ENCODE results near the gene DNAJB4. TPM values are rescaled to one million over a fixed set of nuclear protein-coding genes. Genes with fewer than 3 reads are reported as not detected.

Gene DNAJB4
- polyA plus RNA-seq, 4 donors: 3.8 to 25.6 (median 8.5) TPM

DNA sequence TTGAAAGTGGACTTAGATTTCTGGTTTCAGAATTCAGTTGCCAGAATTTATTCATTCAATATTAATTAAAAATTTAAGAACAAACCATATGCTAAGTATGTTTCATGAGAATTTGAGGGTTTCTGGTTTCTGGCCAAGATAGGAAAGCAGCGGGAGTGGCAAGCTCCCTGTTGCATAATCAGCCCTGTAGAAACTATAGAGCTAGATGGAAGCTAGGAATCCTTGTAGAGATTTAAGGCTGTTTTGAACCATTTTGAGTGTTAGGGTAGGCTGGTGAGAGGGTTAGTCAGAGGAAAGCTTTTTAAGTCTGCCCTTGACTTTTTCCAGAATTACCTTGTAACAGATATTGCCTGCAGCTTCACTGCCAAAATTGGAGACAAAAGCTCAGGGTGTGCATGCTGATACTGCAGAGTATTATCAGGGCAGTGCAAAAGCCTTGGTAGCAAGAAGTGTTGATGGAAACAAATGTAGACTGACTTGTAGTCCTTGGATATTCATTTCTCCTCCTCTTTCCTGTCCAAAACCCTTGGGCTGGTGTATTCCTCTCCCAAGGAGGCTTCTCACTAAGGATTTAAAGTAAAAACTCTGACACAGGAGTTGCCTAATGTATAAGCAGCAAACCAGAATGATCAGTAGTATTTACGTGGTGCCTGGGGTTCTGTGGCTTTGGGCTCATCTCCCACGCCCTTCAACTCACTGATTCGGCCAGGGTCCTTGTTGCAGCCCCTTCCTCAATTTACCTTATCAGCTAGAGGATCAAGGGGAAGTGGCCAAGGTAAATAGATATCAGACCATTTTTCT is 28.5 kb downstream of the DNAJB4 start:
- no peak overlapping the region for H3K4me3 ChIP-seq (ENCODE audit: low read depth in 1 of 3, low read length in 3 of 3)
- H3K9me3 ChIP-seq (ENCODE audit: control insufficient read depth in 2 of 2, insufficient read depth in 1 of 2, low read depth in 1 of 2, low read length in 1 of 2): peaks cover 0 to 2% of the 10 kb centered on the region in 2 donors
- H3K4me1 ChIP-seq (ENCODE audit: control insufficient read depth in 3 of 3, insufficient read depth in 2 of 3, low read depth in 1 of 3, low read length in 2 of 3): peaks cover 0 to 2% (median 0%) of the 10 kb centered on the region in 3 donors
- 74 to 84% (median 74%) methylated on average over 4 of the region's 4 CpGs for WGBS, 3 donors
- FAIRE-seq (no peak), DNase-seq (no peak)
- no peaks in the 10 kb centered on the region for H3K36me3 ChIP-seq (ENCODE audit: control insufficient read depth in 3 of 3, insufficient read depth in 2 of 3, low read depth in 1 of 3, low read length in 3 of 3)
- no peaks in the 10 kb centered on the region for H3K27me3 ChIP-seq (ENCODE audit: control insufficient read depth in 3 of 3, insufficient read depth in 3 of 3, low read length in 3 of 3)
- H3K27ac ChIP-seq (ENCODE audit: low read depth in 1 of 3, low read length in 2 of 3): no peak overlapping the region

DNA sequence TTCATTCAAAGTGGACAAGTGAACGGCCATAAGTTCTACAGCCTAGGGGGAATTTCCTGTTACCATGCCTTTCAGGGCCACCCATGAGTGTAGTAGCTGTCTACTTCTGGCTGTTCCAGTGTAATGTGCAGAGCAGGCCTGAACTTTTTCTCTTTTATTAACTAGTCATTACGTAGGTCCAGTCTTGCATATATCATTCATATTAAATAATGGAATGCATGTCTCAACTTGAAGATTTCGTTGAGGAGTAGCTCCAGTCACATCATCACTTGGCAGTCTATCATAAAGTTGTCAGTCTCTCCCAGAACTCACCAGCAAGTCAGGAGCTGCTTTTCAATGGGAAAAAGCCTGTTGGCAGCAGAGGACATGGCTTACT is 29.0 kb downstream of the DNAJB4 start:
- 85 to 97% (median 92%) methylated on average over 3 of the region's 3 CpGs for WGBS, 3 donors
- H3K4me3 ChIP-seq (ENCODE audit: low read depth in 1 of 3, low read length in 3 of 3): no peak overlapping the region
- no peak overlapping the region for H3K27ac ChIP-seq (ENCODE audit: low read depth in 1 of 3, low read length in 2 of 3)
- DNase-seq: no peak
- H3K36me3 ChIP-seq (ENCODE audit: control insufficient read depth in 3 of 3, insufficient read depth in 2 of 3, low read depth in 1 of 3, low read length in 3 of 3): no peaks in the 10 kb centered on the region
- H3K4me1 ChIP-seq (ENCODE audit: control insufficient read depth in 3 of 3, insufficient read depth in 2 of 3, low read depth in 1 of 3, low read length in 2 of 3): peaks cover 0 to 2% (median 0%) of the 10 kb centered on the region in 3 donors
- H3K9me3 ChIP-seq (ENCODE audit: control insufficient read depth in 2 of 2, insufficient read depth in 1 of 2, low read depth in 1 of 2, low read length in 1 of 2): peaks cover 0 to 2% of the 10 kb centered on the region in 2 donors
- H3K27me3 ChIP-seq (ENCODE audit: control insufficient read depth in 3 of 3, insufficient read depth in 3 of 3, low read length in 3 of 3): no peaks in the 10 kb centered on the region
- no peak for FAIRE-seq

DNA sequence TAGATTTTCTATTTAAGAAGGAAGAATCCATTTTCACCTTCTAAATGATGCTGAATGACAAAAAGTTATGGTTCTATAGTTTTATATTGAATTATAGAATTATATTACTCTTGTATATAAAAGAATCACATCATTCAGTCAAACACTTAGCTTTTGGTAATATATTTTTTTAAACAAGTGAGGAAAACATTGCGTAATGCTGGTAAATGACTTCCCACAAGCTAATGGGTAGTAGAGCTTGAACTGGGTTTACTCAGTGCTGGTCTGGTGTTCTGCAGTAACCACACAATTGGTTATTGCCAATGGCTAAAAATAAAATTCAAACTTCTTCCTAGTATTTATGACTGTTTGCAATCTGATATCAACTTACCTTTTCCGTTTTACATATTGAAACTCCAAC is 30.4 kb downstream of the DNAJB4 start:
- no peak for DNase-seq
- Histone ChIP-seq H3K36me3 (ENCODE audit: control insufficient read depth in 3 of 3, insufficient read depth in 2 of 3, low read depth in 1 of 3, low read length in 3 of 3) (no peaks in the 10 kb centered on the region), H3K27ac (ENCODE audit: low read depth in 1 of 3, low read length in 2 of 3) (no peak overlapping the region), H3K9me3 (ENCODE audit: control insufficient read depth in 2 of 2, insufficient read depth in 1 of 2, low read depth in 1 of 2, low read length in 1 of 2) (peaks cover 0 to 2% of the 10 kb centered on the region in 2 donors), H3K4me1 (ENCODE audit: control insufficient read depth in 3 of 3, insufficient read depth in 2 of 3, low read depth in 1 of 3, low read length in 2 of 3) (peaks cover 0 to 2% (median 0%) of the 10 kb centered on the region in 3 donors), H3K4me3 (ENCODE audit: low read depth in 1 of 3, low read length in 3 of 3) (no peak overlapping the region), H3K27me3 (ENCODE audit: control insufficient read depth in 3 of 3, insufficient read depth in 3 of 3, low read length in 3 of 3) (peaks cover 0 to 2% (median 0%) of the 10 kb centered on the region in 3 donors)
- 63 to 85% (median 84%) methylated on average over 2 of the region's 2 CpGs for WGBS, 3 donors
- FAIRE-seq: no peak

DNA sequence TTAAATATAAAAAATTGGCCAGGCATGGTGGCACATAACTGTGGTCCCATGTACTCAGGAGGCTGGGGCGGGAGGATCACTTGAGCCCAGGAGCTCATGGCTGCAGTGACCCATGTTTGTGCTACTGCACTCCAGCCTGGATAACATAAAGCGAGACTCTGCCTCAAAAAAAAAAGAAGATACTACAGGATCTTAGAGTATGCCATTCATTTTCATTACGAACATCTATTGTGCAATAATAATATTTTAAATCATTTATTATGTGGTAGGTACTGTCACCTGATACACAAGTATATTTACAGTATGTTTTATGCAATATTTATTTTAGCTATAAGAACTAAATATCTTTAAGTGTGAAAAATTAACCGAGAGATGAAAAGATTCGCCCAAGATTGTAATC is 31.7 kb downstream of the DNAJB4 start:
- 75 to 96% (median 80%) methylated on average over 5 of the region's 5 CpGs for WGBS, 3 donors
- H3K4me3 ChIP-seq (ENCODE audit: low read depth in 1 of 3, low read length in 3 of 3): no peak overlapping the region
- FAIRE-seq (no peak), DNase-seq (no peak)
- H3K36me3 ChIP-seq (ENCODE audit: control insufficient read depth in 3 of 3, insufficient read depth in 2 of 3, low read depth in 1 of 3, low read length in 3 of 3): no peaks in the 10 kb centered on the region
- peaks cover 0 to 2% (median 0%) of the 10 kb centered on the region in 3 donors for H3K27me3 ChIP-seq (ENCODE audit: control insufficient read depth in 3 of 3, insufficient read depth in 3 of 3, low read length in 3 of 3)
- H3K27ac ChIP-seq (ENCODE audit: low read depth in 1 of 3, low read length in 2 of 3): no peak overlapping the region
- H3K9me3 ChIP-seq (ENCODE audit: control insufficient read depth in 2 of 2, insufficient read depth in 1 of 2, low read depth in 1 of 2, low read length in 1 of 2): no peaks in the 10 kb centered on the region
- H3K4me1 ChIP-seq (ENCODE audit: control insufficient read depth in 3 of 3, insufficient read depth in 2 of 3, low read depth in 1 of 3, low read length in 2 of 3): peaks cover 0 to 2% (median 0%) of the 10 kb centered on the region in 3 donors

DNA sequence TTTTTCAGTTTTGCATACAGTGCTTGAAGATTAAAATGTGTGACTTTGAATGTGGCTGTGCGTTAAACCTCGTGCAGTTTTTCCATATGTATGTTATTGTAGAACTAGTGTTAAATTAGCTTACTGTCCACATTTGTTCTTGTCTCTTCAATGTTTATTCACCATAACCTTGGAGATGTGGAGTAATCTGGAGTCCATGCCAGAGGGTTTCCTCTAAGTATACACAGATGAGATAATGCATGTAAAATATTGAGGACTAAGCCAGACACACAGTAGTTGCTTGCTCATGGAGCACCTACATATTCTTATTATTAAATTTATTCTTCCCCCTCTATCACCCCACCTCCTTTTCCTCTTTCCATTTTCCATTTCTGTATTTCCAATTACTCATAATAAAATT is 33.3 kb downstream of the DNAJB4 start:
- FAIRE-seq (no peak), DNase-seq (no peak)
- 70 to 89% (median 84%) methylated on average over 2 of the region's 2 CpGs for WGBS, 3 donors
- Histone ChIP-seq H3K27me3 (ENCODE audit: control insufficient read depth in 3 of 3, insufficient read depth in 3 of 3, low read length in 3 of 3) (peaks cover 0 to 2% (median 0%) of the 10 kb centered on the region in 3 donors), H3K4me1 (ENCODE audit: control insufficient read depth in 3 of 3, insufficient read depth in 2 of 3, low read depth in 1 of 3, low read length in 2 of 3) (peaks cover 0 to under 1% (median 0%) of the 10 kb centered on the region in 3 donors), H3K4me3 (ENCODE audit: low read depth in 1 of 3, low read length in 3 of 3) (no peak overlapping the region), H3K27ac (ENCODE audit: low read depth in 1 of 3, low read length in 2 of 3) (no peak overlapping the region), H3K9me3 (ENCODE audit: control insufficient read depth in 2 of 2, insufficient read depth in 1 of 2, low read depth in 1 of 2, low read length in 1 of 2) (no peaks in the 10 kb centered on the region), H3K36me3 (ENCODE audit: control insufficient read depth in 3 of 3, insufficient read depth in 2 of 3, low read depth in 1 of 3, low read length in 3 of 3) (no peaks in the 10 kb centered on the region)

DNA sequence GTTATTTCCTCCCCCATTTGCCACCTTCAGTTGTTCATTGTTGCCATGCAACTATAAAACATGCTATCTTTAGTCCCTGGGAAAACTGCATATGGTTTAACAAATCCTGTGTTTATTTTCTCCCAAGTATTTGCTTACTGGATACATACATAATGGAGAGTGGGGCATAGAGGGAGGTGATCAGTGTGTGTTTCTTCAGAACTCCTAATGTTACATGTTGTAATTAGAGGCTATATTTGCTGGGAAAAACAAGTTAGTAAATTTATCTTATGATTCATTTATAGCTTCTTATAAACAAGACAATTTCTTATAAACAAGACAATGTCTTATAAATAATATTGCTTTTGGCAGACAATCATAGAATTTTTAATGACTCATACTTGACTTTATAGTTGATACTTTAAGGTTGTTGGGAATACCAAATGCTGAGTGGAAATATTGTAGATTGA is 33.8 kb downstream of the DNAJB4 start:
- peak; percentile 33 for FAIRE-seq
- H3K27ac ChIP-seq (ENCODE audit: low read depth in 1 of 3, low read length in 2 of 3): no peak overlapping the region
- H3K36me3 ChIP-seq (ENCODE audit: control insufficient read depth in 3 of 3, insufficient read depth in 2 of 3, low read depth in 1 of 3, low read length in 3 of 3): no peaks in the 10 kb centered on the region
- H3K4me1 ChIP-seq (ENCODE audit: control insufficient read depth in 3 of 3, insufficient read depth in 2 of 3, low read depth in 1 of 3, low read length in 2 of 3): no peaks in the 10 kb centered on the region
- no peak overlapping the region for H3K4me3 ChIP-seq (ENCODE audit: low read depth in 1 of 3, low read length in 3 of 3)
- H3K27me3 ChIP-seq (ENCODE audit: control insufficient read depth in 3 of 3, insufficient read depth in 3 of 3, low read length in 3 of 3): peaks cover 0 to 2% (median 0%) of the 10 kb centered on the region in 3 donors
- no peak for DNase-seq
- H3K9me3 ChIP-seq (ENCODE audit: control insufficient read depth in 2 of 2, insufficient read depth in 1 of 2, low read depth in 1 of 2, low read length in 1 of 2): no peaks in the 10 kb centered on the region

DNA sequence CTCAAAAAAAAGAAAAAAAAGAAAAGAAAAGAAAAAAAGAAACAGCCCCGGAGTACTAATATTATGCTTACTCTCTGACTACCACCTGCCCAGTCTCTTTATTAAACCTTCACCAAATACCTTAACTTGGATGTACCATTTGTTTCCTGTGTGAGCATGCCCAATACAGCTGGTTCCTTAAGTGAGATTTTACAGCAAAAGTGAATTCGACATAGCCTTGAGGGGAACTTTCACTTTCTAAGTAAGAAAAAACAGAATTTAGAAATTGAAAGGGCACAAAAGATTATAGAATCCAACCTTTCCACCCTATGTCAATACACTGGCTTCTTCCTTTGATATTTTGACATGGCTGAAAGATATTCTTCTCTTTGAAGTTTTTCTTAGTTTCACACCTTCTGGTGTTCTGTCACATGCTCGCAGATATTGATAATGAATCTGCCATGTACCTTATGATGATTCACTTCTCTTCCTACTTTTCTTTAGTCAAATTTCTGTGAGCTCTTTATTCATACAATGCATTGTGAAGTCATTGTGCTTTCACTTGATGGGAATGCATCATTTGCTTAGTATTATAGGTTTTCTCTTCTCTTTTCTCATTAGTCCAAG is 35.8 kb downstream of the DNAJB4 start:
- Histone ChIP-seq H3K36me3 (ENCODE audit: control insufficient read depth in 3 of 3, insufficient read depth in 2 of 3, low read depth in 1 of 3, low read length in 3 of 3) (no peaks in the 10 kb centered on the region), H3K9me3 (ENCODE audit: control insufficient read depth in 2 of 2, insufficient read depth in 1 of 2, low read depth in 1 of 2, low read length in 1 of 2) (no peaks in the 10 kb centered on the region), H3K27me3 (ENCODE audit: control insufficient read depth in 3 of 3, insufficient read depth in 3 of 3, low read length in 3 of 3) (peaks cover 0 to 6% (median 0%) of the 10 kb centered on the region in 3 donors), H3K4me1 (ENCODE audit: control insufficient read depth in 3 of 3, insufficient read depth in 2 of 3, low read depth in 1 of 3, low read length in 2 of 3) (peaks cover 0 to 6% (median 0%) of the 10 kb centered on the region in 3 donors), H3K27ac (ENCODE audit: low read depth in 1 of 3, low read length in 2 of 3) (no peak overlapping the region), H3K4me3 (ENCODE audit: low read depth in 1 of 3, low read length in 3 of 3) (no peak overlapping the region)
- WGBS, 3 donors: 62 to 78% (median 75%) methylated on average over 3 of the region's 3 CpGs
- FAIRE-seq (no peak), DNase-seq (no peak)

DNA sequence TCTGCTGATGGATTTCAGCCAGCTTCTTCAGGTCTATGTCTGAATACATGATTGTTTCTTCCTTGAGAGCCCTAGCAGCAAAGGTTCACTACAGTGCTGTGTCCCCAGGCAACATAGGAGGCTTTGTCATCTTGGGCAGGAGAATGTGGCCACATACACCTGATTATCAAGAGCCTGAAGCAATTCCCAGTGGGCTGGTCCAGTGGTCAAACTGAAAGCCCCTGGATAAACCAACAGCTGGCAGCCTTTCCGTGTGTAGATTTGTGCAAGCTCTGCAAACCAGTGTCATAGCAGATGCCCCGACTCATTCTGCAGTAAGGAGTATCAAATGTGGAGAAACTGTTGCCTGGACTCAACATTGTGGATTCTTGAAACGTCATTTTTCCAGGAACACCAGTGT is 38.7 kb downstream of the DNAJB4 start:
- Histone ChIP-seq H3K4me3 (ENCODE audit: low read depth in 1 of 3, low read length in 3 of 3) (no peak overlapping the region), H3K4me1 (ENCODE audit: control insufficient read depth in 3 of 3, insufficient read depth in 2 of 3, low read depth in 1 of 3, low read length in 2 of 3) (peaks cover 0 to 6% (median 0%) of the 10 kb centered on the region in 3 donors), H3K36me3 (ENCODE audit: control insufficient read depth in 3 of 3, insufficient read depth in 2 of 3, low read depth in 1 of 3, low read length in 3 of 3) (no peaks in the 10 kb centered on the region), H3K27me3 (ENCODE audit: control insufficient read depth in 3 of 3, insufficient read depth in 3 of 3, low read length in 3 of 3) (peaks cover 0 to 10% (median 9%) of the 10 kb centered on the region in 3 donors), H3K9me3 (ENCODE audit: control insufficient read depth in 2 of 2, insufficient read depth in 1 of 2, low read depth in 1 of 2, low read length in 1 of 2) (no peaks in the 10 kb centered on the region), H3K27ac (ENCODE audit: low read depth in 1 of 3, low read length in 2 of 3) (no peak overlapping the region)
- DNase-seq (no peak), FAIRE-seq (no peak)
- WGBS, 3 donors: 56 to 63% (median 57%) methylated on average over 3 of the region's 3 CpGs

Measured in small intestine (tissue), 7 donors.